ENCODE measurements around the gene PIK3CB. TPM values are rescaled to one million over a fixed set of nuclear protein-coding genes. Genes with fewer than 3 reads are reported as not detected.

PIK3CB gene
- total RNA-seq (2022) (29.7 and 31.5 TPM in 2 replicates), Bru-seq, nascent RNA (percentile 79 among the genes with signal in this experiment), BruChase-seq, experiment 1, labeled RNA remaining after a 2-hour chase (percentile 72 among the genes with signal in this experiment), BruChase-seq, experiment 2, labeled RNA remaining after a 6-hour chase (percentile 71 among the genes with signal in this experiment)
- long read RNA-seq, full-length matches to known transcripts, result 4 of 26 reads
- long read RNA-seq, partial matches to known transcripts, result 3 of 26 reads
- long read RNA-seq, other reads (novel, unspliced or antisense), result 19 of 26 reads

- peaks cover 7% of the 10 kb centered on the region; the same call in 1 of the 2 replicates for H3K4me1 ChIP-seq
- TF ChIP-seq CTCF (IDR thresholded peaks at IDR 0.05; ENCODE audit: insufficient read depth in 1 of 2, low read depth in 1 of 2, low read length in 1 of 2, severe bottlenecking in 1 of 2, unreplicated experiment in 1 of 2), result no peak
- no peaks in the 10 kb centered on the region for H3K9me3 ChIP-seq
- Mint-ChIP-seq H3K9me3 (ENCODE audit: unreplicated experiment) (no peaks in the 10 kb centered on the region), H3K27me3 (ENCODE audit: insufficient read depth, unreplicated experiment) (no peaks in the 10 kb centered on the region), H3K4me3 (ENCODE audit: unreplicated experiment) (peak within 1 kb of the TSS; percentile 86), H3K4me1 (ENCODE audit: low read depth, unreplicated experiment) (peaks cover 1% of the 10 kb centered on the region), H3K36me3 (ENCODE audit: insufficient read depth, unreplicated experiment) (peaks cover 26% of the 10 kb centered on the region), H3K27ac (ENCODE audit: unreplicated experiment) (peak within 1 kb of the TSS; percentile 92)
- CTCF ChIA-PET, result interaction anchor here (0.5 to 2.4 kb wide), 3 partner anchors 25 to 151 kb away, joined by 4 to 18 read pairs (median 4); no protein-coding TSS in a partner anchor
- no TSS peak for BruUV-seq (replicated peaks)
- H3K27me3 ChIP-seq (replicated peaks; ENCODE audit: control insufficient read depth, insufficient read depth, low read length), result no peaks in the 10 kb centered on the region
- peak within 1 kb of the TSS; percentile 87 for H3K4me3 ChIP-seq (ENCODE audit: low read depth, low read length)
- intact Hi-C loops (cut with micrococcal nuclease; ENCODE audit: unreplicated experiment), result loop anchor here (1.0 kb wide), 3 partner anchors 29 to 240 kb away; partner anchors contain the start of gene CEP70
- no peaks in the 10 kb centered on the region for H3K36me3 ChIP-seq (ENCODE audit: control insufficient read depth, insufficient read depth, low read length)
- POLR2A ChIA-PET, result interaction anchor here (0.8 to 1.1 kb wide), 3 partner anchors 28 to 81 kb away, joined by 4 to 6 read pairs (median 4); no protein-coding TSS in a partner anchor
- DNase-seq, result peak; percentile 88 to 95
Observed at GRCh38 chr3:138834596-138835396, at the start of gene PIK3CB. Gene PIK3CB, minus strand, starts transcription at chr3:138834928. Its CDS starts 75,585 bp downstream, at chr3:138759343.

GRCh38 chr3:138881233-138881632 lies 46.5 kb upstream of the PIK3CB start:
- BruUV-seq (replicated peaks), result no TSS peak
- H3K36me3 ChIP-seq (ENCODE audit: control insufficient read depth, insufficient read depth, low read length), result no peaks in the 10 kb centered on the region
- no peaks in the 10 kb centered on the region for H3K9me3 ChIP-seq
- no peak overlapping the region for H3K4me3 ChIP-seq (ENCODE audit: low read depth, low read length)
- DNase-seq, result no peak
- Mint-ChIP-seq H3K27ac (ENCODE audit: unreplicated experiment) (no peak overlapping the region), H3K9me3 (ENCODE audit: unreplicated experiment) (peaks cover under 1% of the 10 kb centered on the region), H3K4me3 (ENCODE audit: unreplicated experiment) (no peak overlapping the region), H3K4me1 (ENCODE audit: low read depth, unreplicated experiment) (no peaks in the 10 kb centered on the region), H3K27me3 (ENCODE audit: insufficient read depth, unreplicated experiment) (no peaks in the 10 kb centered on the region), H3K36me3 (ENCODE audit: insufficient read depth, unreplicated experiment) (no peaks in the 10 kb centered on the region)
- TF ChIP-seq CTCF (IDR thresholded peaks at IDR 0.05; ENCODE audit: insufficient read depth in 1 of 2, low read depth in 1 of 2, low read length in 1 of 2, severe bottlenecking in 1 of 2, unreplicated experiment in 1 of 2), result no peak
- no peaks in the 10 kb centered on the region for H3K4me1 ChIP-seq
- CTCF ChIA-PET, result no interaction called here
- intact Hi-C loops (cut with micrococcal nuclease; ENCODE audit: unreplicated experiment), result no loop called here
- POLR2A ChIA-PET, result interaction anchor here (0.5 kb wide), 1 partner anchor 22 kb away, joined by 7 read pairs; no protein-coding TSS in a partner anchor
- H3K27me3 ChIP-seq (replicated peaks; ENCODE audit: control insufficient read depth, insufficient read depth, low read length), result no peaks in the 10 kb centered on the region

GRCh38 chr3:138879541-138880380 lies 45.0 kb upstream of the PIK3CB start:
- POLR2A ChIA-PET, result no interaction called here
- Mint-ChIP-seq H3K36me3 (ENCODE audit: insufficient read depth, unreplicated experiment) (no peaks in the 10 kb centered on the region), H3K27ac (ENCODE audit: unreplicated experiment) (no peak overlapping the region), H3K4me3 (ENCODE audit: unreplicated experiment) (no peak overlapping the region), H3K9me3 (ENCODE audit: unreplicated experiment) (peaks cover 12% of the 10 kb centered on the region), H3K4me1 (ENCODE audit: low read depth, unreplicated experiment) (no peaks in the 10 kb centered on the region), H3K27me3 (ENCODE audit: insufficient read depth, unreplicated experiment) (no peaks in the 10 kb centered on the region)
- Histone ChIP-seq H3K27me3 (replicated peaks; ENCODE audit: control insufficient read depth, insufficient read depth, low read length) (no peaks in the 10 kb centered on the region), H3K9me3 (no peaks in the 10 kb centered on the region), H3K4me3 (ENCODE audit: low read depth, low read length) (no peak overlapping the region), H3K36me3 (ENCODE audit: control insufficient read depth, insufficient read depth, low read length) (no peaks in the 10 kb centered on the region), H3K4me1 (no peaks in the 10 kb centered on the region)
- no TSS peak for BruUV-seq (replicated peaks)
- CTCF ChIA-PET, result no interaction called here
- intact Hi-C loops (cut with micrococcal nuclease; ENCODE audit: unreplicated experiment), result no loop called here
- DNase-seq, result no peak
- no peak for TF ChIP-seq CTCF (IDR thresholded peaks at IDR 0.05; ENCODE audit: insufficient read depth in 1 of 2, low read depth in 1 of 2, low read length in 1 of 2, severe bottlenecking in 1 of 2, unreplicated experiment in 1 of 2)
